Ascending aorta (tissue), 2 donors: ENCODE measurements around the gene WDCP. TPM values are rescaled to one million over a fixed set of nuclear protein-coding genes. Genes with fewer than 3 reads are reported as not detected.
A peak's percentile ranks its signal among the peaks of the same experiment; 100 is the strongest.

Experiments
- DNase-seq, 2 donors: peaks; one replicate each; pipeline ENCODE4 v3.0.0-alpha.2; 2019; ENCODE audit warnings: low spot score in 2 of 2
- H3K27ac ChIP-seq, 2 donors: fragments of 200-600 bp; sonication (generic); one replicate each; pipeline ENCODE4 v1.5.1; 2016 to 2017; ENCODE audit warnings: mild to moderate bottlenecking in 1 of 2
- H3K27me3 ChIP-seq: fragments of 200-600 bp; sonication (generic); one replicate; pipeline ENCODE4 v1.5.1; 2017
- H3K36me3 ChIP-seq, 2 donors: fragments of 200-600 bp; sonication (generic); one replicate each; pipeline ENCODE4 v1.5.1; 2016
- H3K4me1 ChIP-seq, 2 donors: fragments of 200-600 bp; sonication (generic); one replicate each; pipeline ENCODE4 v1.5.1; 2016 to 2017; ENCODE audit warnings: mild to moderate bottlenecking in 1 of 2
- H3K4me3 ChIP-seq, 2 donors: fragments of 200-600 bp; sonication (generic); one replicate each; pipeline ENCODE4 v1.5.1; 2016 to 2017; ENCODE audit warnings: mild to moderate bottlenecking in 1 of 2
- H3K9me3 ChIP-seq, 2 donors: fragments of 200-600 bp; sonication (generic); one replicate each; pipeline ENCODE4 v1.5.1; 2016
- intact Hi-C: fragments of 100-400 bp; cut with DNase I; formaldehyde crosslinking; loops from one replicate; pipeline ENCODE4 v1.15.1; 2023
- total RNA-seq: library from RNA; depleted of rRNA; stranded (reverse); fragments of >200 nt; gene quantifications from one replicate; pipeline ENCODE4 v1.1.0, GENCODE V29; 2016
- TF ChIP-seq, protein P1 (sequence below), 3 experiments: fragments of 200-600 bp in 2 of 3; fragments of 450-650 bp in 1 of 3; sonication (generic) in 2 of 3; IDR thresholded peaks; one replicate each; pipeline ENCODE4 v1.5.1; 2016 to 2019; ENCODE audit warnings: antibody characterized with exemption in 3 of 3, mild to moderate bottlenecking in 1 of 3, moderate library complexity in 1 of 3

Gene WDCP
- total RNA-seq, 1 donor from 2014 or later = 1.9 TPM

DNA sequence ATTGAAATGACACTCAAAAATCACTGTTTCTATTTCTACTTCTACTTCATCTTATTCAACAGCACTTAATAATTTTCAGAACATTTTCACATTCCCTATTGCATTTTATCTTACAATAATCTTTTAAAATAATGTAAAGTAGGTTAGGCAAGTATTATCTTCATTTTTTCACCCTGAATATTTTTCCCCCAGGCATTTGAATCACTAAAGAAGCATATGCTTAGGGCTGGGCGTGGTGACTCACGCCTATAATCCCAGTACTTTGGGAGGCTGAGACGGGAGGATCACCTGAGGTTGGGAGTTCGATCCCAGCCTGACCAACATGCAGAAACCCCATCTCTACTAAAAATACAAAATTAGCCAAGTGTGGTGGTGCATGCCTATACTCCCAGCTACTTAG is 6.7 kb downstream of the WDCP start:
- H3K4me3 ChIP-seq = no peak overlapping the region
- peaks cover 0 to 2% of the 10 kb centered on the region in 2 donors for H3K4me1 ChIP-seq
- intact Hi-C loops = no loop called here
- peaks cover 23 to 27% of the 10 kb centered on the region in 2 donors for H3K36me3 ChIP-seq
- H3K27ac ChIP-seq = no peak overlapping the region
- H3K9me3 ChIP-seq = no peaks in the 10 kb centered on the region
- DNase-seq = no peak
- H3K27me3 ChIP-seq = no peaks in the 10 kb centered on the region
- TF ChIP-seq, protein P1, sequence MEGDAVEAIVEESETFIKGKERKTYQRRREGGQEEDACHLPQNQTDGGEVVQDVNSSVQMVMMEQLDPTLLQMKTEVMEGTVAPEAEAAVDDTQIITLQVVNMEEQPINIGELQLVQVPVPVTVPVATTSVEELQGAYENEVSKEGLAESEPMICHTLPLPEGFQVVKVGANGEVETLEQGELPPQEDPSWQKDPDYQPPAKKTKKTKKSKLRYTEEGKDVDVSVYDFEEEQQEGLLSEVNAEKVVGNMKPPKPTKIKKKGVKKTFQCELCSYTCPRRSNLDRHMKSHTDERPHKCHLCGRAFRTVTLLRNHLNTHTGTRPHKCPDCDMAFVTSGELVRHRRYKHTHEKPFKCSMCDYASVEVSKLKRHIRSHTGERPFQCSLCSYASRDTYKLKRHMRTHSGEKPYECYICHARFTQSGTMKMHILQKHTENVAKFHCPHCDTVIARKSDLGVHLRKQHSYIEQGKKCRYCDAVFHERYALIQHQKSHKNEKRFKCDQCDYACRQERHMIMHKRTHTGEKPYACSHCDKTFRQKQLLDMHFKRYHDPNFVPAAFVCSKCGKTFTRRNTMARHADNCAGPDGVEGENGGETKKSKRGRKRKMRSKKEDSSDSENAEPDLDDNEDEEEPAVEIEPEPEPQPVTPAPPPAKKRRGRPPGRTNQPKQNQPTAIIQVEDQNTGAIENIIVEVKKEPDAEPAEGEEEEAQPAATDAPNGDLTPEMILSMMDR (IDR thresholded peaks at IDR 0.05) = no peak

DNA sequence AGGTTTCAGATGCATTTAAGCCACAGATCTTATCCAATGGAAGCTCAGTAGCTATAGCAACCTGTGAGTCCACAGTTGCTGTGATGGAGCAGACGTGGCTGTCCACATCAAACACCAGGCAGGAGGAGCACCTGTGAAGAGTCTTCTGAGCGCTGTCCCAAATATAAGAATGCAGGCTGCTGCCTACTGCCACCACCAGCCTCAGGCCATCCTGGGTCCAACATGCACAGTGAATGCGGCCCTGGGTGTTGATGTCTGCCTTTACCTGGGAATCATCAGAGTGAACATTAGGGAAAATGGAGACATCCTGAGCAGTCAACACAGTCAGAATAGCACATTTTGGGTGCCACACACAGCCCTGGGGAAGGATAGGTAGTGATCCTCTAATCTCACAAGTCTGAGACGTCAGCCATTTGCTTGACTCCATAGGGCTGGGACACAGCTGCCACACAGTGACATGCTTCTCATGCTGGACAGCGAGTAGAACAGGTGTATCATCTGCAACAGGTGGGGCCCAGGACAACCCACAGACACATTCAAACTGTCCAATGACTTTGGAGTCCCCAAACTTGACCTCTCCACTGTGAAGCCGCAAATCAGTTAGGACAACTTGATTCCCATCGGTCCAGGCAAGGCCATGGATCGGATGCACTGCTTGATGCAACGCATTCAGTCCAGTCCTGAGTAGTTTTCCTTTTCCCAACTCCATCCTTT is 8.2 kb downstream of the WDCP start:
- TF ChIP-seq, protein P1 (IDR thresholded peaks at IDR 0.05) = no peak
- Histone ChIP-seq H3K9me3 (no peaks in the 10 kb centered on the region), H3K27me3 (no peaks in the 10 kb centered on the region), H3K36me3 (peaks cover 23 to 27% of the 10 kb centered on the region in 2 donors), H3K4me3 (no peak overlapping the region), H3K4me1 (peaks cover 0 to 2% of the 10 kb centered on the region in 2 donors), H3K27ac (no peak overlapping the region)
- no peak for DNase-seq
- intact Hi-C loops = no loop called here

DNA sequence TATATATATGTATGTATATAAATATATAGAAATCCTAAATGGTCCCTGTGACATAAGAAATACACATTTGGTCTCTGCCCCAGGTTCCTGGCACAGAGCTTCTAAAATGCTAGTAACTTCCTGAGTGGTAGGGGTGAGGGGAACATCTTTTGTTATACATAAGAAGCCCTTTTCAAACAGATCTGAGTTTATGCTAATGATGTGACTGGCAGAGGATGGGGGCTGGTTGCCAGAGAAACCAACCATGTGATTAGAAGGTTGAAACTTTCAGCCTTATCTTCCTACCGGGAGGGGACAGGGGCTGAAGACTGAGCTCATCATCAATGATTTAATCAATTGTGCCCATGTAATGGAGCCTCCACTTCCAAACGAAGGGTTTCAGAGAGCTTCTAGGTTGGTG is 21.0 kb downstream of the WDCP start:
- Histone ChIP-seq H3K36me3 (peaks cover 42 to 60% of the 10 kb centered on the region in 2 donors), H3K4me1 (no peaks in the 10 kb centered on the region), H3K27me3 (no peaks in the 10 kb centered on the region), H3K4me3 (no peak overlapping the region), H3K9me3 (no peaks in the 10 kb centered on the region), H3K27ac (no peak overlapping the region)
- DNase-seq = no peak
- TF ChIP-seq, protein P1 (IDR thresholded peaks at IDR 0.05) = no peak
- intact Hi-C loops = no loop called here

DNA sequence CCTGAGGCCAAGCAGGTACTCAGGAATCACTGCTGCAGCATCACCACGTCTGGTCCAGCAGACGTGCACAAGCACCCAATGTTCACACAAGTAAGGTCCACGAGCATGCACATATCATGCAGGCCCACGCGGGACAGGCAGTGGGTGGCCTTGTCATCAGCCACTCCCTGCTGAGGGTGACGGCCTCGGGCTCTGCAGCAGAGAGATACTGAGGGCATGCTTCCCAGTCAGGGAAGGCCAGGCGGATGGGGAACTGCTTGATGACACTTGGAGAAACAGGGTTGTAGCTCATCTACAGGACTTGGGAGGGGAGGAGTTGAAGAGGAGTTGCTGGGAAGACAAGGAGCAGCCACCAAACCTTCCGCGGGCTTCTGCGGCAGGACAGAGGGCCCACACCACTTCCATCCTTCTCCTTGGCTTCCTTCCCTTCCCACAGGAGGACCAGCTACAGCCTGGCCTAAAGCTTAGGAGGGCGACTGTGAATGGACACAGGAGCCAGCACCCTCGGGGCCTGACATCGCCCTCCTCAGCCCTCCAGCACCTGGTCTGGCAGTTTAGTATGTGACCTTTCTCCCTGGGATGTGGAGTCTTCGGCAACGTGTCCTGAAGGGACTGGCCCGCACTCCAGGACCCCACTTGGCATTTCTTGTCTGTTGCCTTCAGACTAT is 22.1 kb downstream of the WDCP start:
- Histone ChIP-seq H3K4me3 (no peak overlapping the region), H3K4me1 (no peaks in the 10 kb centered on the region), H3K9me3 (no peaks in the 10 kb centered on the region), H3K36me3 (peaks cover 31 to 49% of the 10 kb centered on the region in 2 donors), H3K27ac (no peak overlapping the region), H3K27me3 (no peaks in the 10 kb centered on the region)
- intact Hi-C loops = no loop called here
- DNase-seq = no peak
- TF ChIP-seq, protein P1 (IDR thresholded peaks at IDR 0.05) = no peak

DNA sequence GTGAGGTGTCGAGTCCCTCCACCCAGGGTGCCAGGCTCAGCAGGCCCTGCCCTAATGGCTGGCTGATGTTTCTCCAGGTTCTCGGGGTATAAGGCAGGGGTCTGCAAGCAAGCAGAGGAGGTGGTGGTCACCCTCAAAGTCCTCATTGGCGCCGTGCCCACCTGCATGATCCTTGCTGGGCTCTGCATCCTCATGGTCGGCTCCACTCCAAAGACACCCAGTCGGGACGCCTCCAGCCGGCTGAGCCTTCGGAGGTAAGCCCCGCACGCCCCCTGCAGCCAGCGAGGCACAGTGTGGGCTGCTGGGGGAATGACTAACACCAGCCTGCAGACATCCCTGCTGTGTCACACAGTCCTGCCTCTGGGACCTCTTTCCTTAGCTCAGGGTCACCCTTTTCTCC is 23.2 kb downstream of the WDCP start:
- TF ChIP-seq, protein P1 (IDR thresholded peaks at IDR 0.05) = peak in 1 of 3 experiments; percentile 20
- Histone ChIP-seq H3K9me3 (no peaks in the 10 kb centered on the region), H3K4me1 (no peaks in the 10 kb centered on the region), H3K36me3 (peaks cover 21 to 38% of the 10 kb centered on the region in 2 donors), H3K27ac (no peak overlapping the region), H3K4me3 (no peak overlapping the region), H3K27me3 (no peaks in the 10 kb centered on the region)
- no peak for DNase-seq
- intact Hi-C loops = no loop called here
